ENCODE measurements around the gene LRSAM1. TPM values are rescaled to one million over a fixed set of nuclear protein-coding genes. Genes with fewer than 3 reads are reported as not detected.
A peak's percentile ranks its signal among the peaks of the same experiment; 100 is the strongest.

The LRSAM1 gene
- total and polyA plus RNA-seq, 9 of the 15 experiments (the other 6 are each of a cell fraction or from before 2014, with no cell fraction given) = 0.07 to 16.2 (median 4.7) TPM

GRCh38 chr9:127509261-127509954, 58.1 kb downstream of the LRSAM1 start (continued):
- TF ChIP-seq PKNOX1 (IDR thresholded peaks at IDR 0.05) (no peak; the same call in 1 of the 2 replicates), ZEB2 (IDR thresholded peaks at IDR 0.05) (peak; percentile 70; the same call in 1 of the 2 replicates), ZNF263 (CRISPR knock-in tag; IDR thresholded peaks at IDR 0.05; ENCODE audit: borderline replicate concordance) (peak; percentile 33; the same call in 1 of the 2 replicates), TCF7 (IDR thresholded peaks at IDR 0.05; ENCODE audit: borderline replicate concordance) (no peak), NCOA1 (IDR thresholded peaks at IDR 0.05; ENCODE audit: low read depth) (peak; percentile 81), SMARCA5 (IDR thresholded peaks at IDR 0.05) (no peak), HOMEZ (CRISPR knock-in tag; IDR thresholded peaks at IDR 0.05) (0 out of 2 replicates have a peak, but pooled peaks have one; percentile 33), ZNF436 (CRISPR knock-in tag; IDR thresholded peaks at IDR 0.05) (no peak), SUPT5H (IDR thresholded peaks at IDR 0.05) (no peak), MITF (IDR thresholded peaks at IDR 0.05) (peak; percentile 81), XRCC3 (IDR thresholded peaks at IDR 0.05) (no peak), MTA3 (IDR thresholded peaks at IDR 0.05; ENCODE audit: borderline replicate concordance) (no peak), HBP1 (CRISPR knock-in tag; IDR thresholded peaks at IDR 0.05) (no peak), FOXM1 (IDR thresholded peaks at IDR 0.05; ENCODE audit: low read depth) (no peak), FOXM1 (CRISPR knock-in tag; IDR thresholded peaks at IDR 0.05; ENCODE audit: low read depth) (no peak), ZHX1 (conservative IDR thresholded peaks at IDR 0.05; ENCODE audit: low read length) (no peak), MAFF (IDR thresholded peaks at IDR 0.05; ENCODE audit: low read length) (no peak), MTA2 (IDR thresholded peaks at IDR 0.05; ENCODE audit: low read depth) (no peak), HES1 (IDR thresholded peaks at IDR 0.05; ENCODE audit: low read depth) (0 out of 2 replicates have a peak, but pooled peaks have one; percentile 35), SPI1 (IDR thresholded peaks at IDR 0.05; ENCODE audit: borderline replicate concordance, low read depth, low read length) (no peak), RBM34 (IDR thresholded peaks at IDR 0.05; ENCODE audit: borderline replicate concordance, insufficient read depth, low read length) (no peak)

All from K562 (cell line).